H9 (cell line): ENCODE data around the gene FKBP10. TPM values are rescaled to one million over a fixed set of nuclear protein-coding genes. Genes with fewer than 3 reads are reported as not detected.

Experiments
- DNase-seq: peaks from one replicate; pipeline ENCODE4 v3.0.0-alpha.2; 2017
- H2AFZ ChIP-seq: one replicate; pipeline ENCODE4 v1.6.1; 2013; ENCODE audit warnings: mild to moderate bottlenecking, low read length, control low read depth, moderate library complexity
- H2AK5ac ChIP-seq: 2 replicates; pipeline ENCODE4 v1.6.1; 2013; ENCODE audit warnings: low read length, control low read depth, mixed read lengths; ENCODE audit not compliant: insufficient read length
- H2BK120ac ChIP-seq: one replicate; pipeline ENCODE4 v1.6.1; 2013; ENCODE audit warnings: low read depth, mild to moderate bottlenecking, low read length, control low read depth, inconsistent platforms; ENCODE audit not compliant: poor library complexity, severe bottlenecking
- H2BK12ac ChIP-seq: 2 replicates; pipeline ENCODE4 v1.6.1; 2013; ENCODE audit warnings: low read length, control low read depth, mixed read lengths, low read depth; ENCODE audit not compliant: insufficient read length
- H2BK15ac ChIP-seq: 2 replicates; pipeline ENCODE4 v1.6.1; 2013; ENCODE audit warnings: low read depth, low read length, control low read depth
- H2BK20ac ChIP-seq: one replicate; pipeline ENCODE4 v1.6.1; 2013; ENCODE audit warnings: low read depth, mild to moderate bottlenecking, low read length, control low read depth, inconsistent platforms; ENCODE audit not compliant: poor library complexity, severe bottlenecking
- H2BK5ac ChIP-seq: 2 replicates; pipeline ENCODE4 v1.6.1; 2013; ENCODE audit warnings: low read length, control low read depth, mixed read lengths; ENCODE audit not compliant: insufficient read length
- H3K14ac ChIP-seq: 2 replicates; pipeline ENCODE4 v1.6.1; 2013; ENCODE audit warnings: low read length, control low read depth; ENCODE audit not compliant: insufficient read depth
- H3K18ac ChIP-seq: 2 replicates; pipeline ENCODE4 v1.6.1; 2013; ENCODE audit warnings: low read depth, mild to moderate bottlenecking, mixed read lengths, low read length, control low read depth; ENCODE audit not compliant: insufficient read length
- H3K23ac ChIP-seq: 2 replicates; pipeline ENCODE4 v1.6.1; 2013; ENCODE audit warnings: low read length, control low read depth, mixed read lengths, low read depth; ENCODE audit not compliant: insufficient read length
- H3K23me2 ChIP-seq: 2 replicates; pipeline ENCODE4 v1.6.1; 2013; ENCODE audit warnings: low read depth, mild to moderate bottlenecking, mixed read lengths, low read length, control low read depth; ENCODE audit not compliant: insufficient read length, poor library complexity, severe bottlenecking
- H3K27ac ChIP-seq: 2 replicates; pipeline ENCODE4 v1.5.1; 2013; ENCODE audit warnings: low read length, control low read depth, mixed read lengths, low read depth; ENCODE audit not compliant: insufficient read length
- H3K27me3 ChIP-seq: 2 replicates; pipeline ENCODE4 v1.6.1; 2013; ENCODE audit warnings: low read length, control low read depth, inconsistent platforms; ENCODE audit not compliant: insufficient read depth
- H3K4ac ChIP-seq: 2 replicates; pipeline ENCODE4 v1.6.1; 2013; ENCODE audit warnings: low read depth, mild to moderate bottlenecking, control low read depth, inconsistent platforms, low read length, moderate library complexity
- H3K4me1 ChIP-seq: 2 replicates; pipeline ENCODE4 v1.6.1; 2013; ENCODE audit warnings: low read length, control low read depth, inconsistent platforms; ENCODE audit not compliant: insufficient read depth
- H3K4me2 ChIP-seq: 2 replicates; pipeline ENCODE4 v1.6.1; 2013; ENCODE audit warnings: low read length, control low read depth, mixed read lengths; ENCODE audit not compliant: insufficient read length, insufficient read depth
- H3K56ac ChIP-seq: 2 replicates; pipeline ENCODE4 v1.6.1; 2013; ENCODE audit warnings: low read depth, mild to moderate bottlenecking, mixed read lengths, low read length, control low read depth; ENCODE audit not compliant: insufficient read length
- H3K79me1 ChIP-seq: 2 replicates; pipeline ENCODE4 v1.6.1; 2013; ENCODE audit warnings: low read depth, mild to moderate bottlenecking, moderate library complexity, low read length, control low read depth, inconsistent platforms; ENCODE audit not compliant: insufficient read depth, poor library complexity, severe bottlenecking
- H3K79me2 ChIP-seq: 2 replicates; pipeline ENCODE4 v1.6.1; 2013; ENCODE audit warnings: low read length, control low read depth, inconsistent platforms; ENCODE audit not compliant: insufficient read depth
- H3K9ac ChIP-seq: 2 replicates; pipeline ENCODE4 v1.6.1; 2013; ENCODE audit warnings: low read length, control low read depth, mixed read lengths; ENCODE audit not compliant: insufficient read length; ENCODE audit errors: extremely low read depth
- H3K9me3 ChIP-seq: one replicate; pipeline ENCODE4 v1.6.1; 2013; ENCODE audit warnings: low read depth, low read length, inconsistent platforms; ENCODE audit not compliant: control insufficient read depth
- H3T11ph ChIP-seq: one replicate; pipeline ENCODE4 v1.6.1; 2013; ENCODE audit warnings: mild to moderate bottlenecking, low read length, control low read depth, inconsistent platforms
- H4K20me1 ChIP-seq: one replicate; pipeline ENCODE4 v1.6.1; 2013; ENCODE audit not compliant: control insufficient read depth, insufficient read length, insufficient read depth
- H4K5ac ChIP-seq: 2 replicates; pipeline ENCODE4 v1.6.1; 2013; ENCODE audit warnings: low read depth, mild to moderate bottlenecking, mixed read lengths, low read length, control low read depth; ENCODE audit not compliant: insufficient read length
- H4K8ac ChIP-seq: replicated peaks from 2 replicates; pipeline ENCODE4 v1.6.1; 2013; ENCODE audit warnings: low read length, control low read depth, mixed read lengths, low read depth; ENCODE audit not compliant: insufficient read length
- H4K91ac ChIP-seq: 2 replicates; pipeline ENCODE4 v1.6.1; 2013; ENCODE audit warnings: low read depth, mild to moderate bottlenecking, moderate library complexity, mixed read lengths, low read length, control low read depth; ENCODE audit not compliant: insufficient read length
- H3K27ac Mint-ChIP-seq, 3 experiments: 2 replicates in 2 of 3; 3 replicates in 1 of 3; pipeline ENCODE4 v1.8.0; 2020 to 2021; ENCODE audit warnings: mixed read lengths in 3 of 3, mild to moderate bottlenecking in 1 of 3, moderate library complexity in 1 of 3
- H3K27me3 Mint-ChIP-seq: 2 replicates; pipeline ENCODE4 v1.8.0; 2021; ENCODE audit warnings: low read depth, mild to moderate bottlenecking, moderate library complexity, mixed read lengths
- H3K36me3 Mint-ChIP-seq, 3 experiments: 2 replicates in 2 of 3; 3 replicates in 1 of 3; pipeline ENCODE4 v1.8.0; 2020 to 2021; ENCODE audit warnings: low read depth in 3 of 3, mixed read lengths in 3 of 3; ENCODE audit not compliant: insufficient read depth in 1 of 3
- H3K4me1 Mint-ChIP-seq, 2 experiments: 2 replicates each; pipeline ENCODE4 v1.8.0; 2020; ENCODE audit warnings: mixed read lengths in 2 of 2
- H3K4me3 Mint-ChIP-seq, 2 experiments: 2 replicates in 1 of 2; 3 replicates in 1 of 2; pipeline ENCODE4 v1.8.0; 2020 to 2021; ENCODE audit warnings: mild to moderate bottlenecking in 2 of 2, mixed read lengths in 2 of 2, moderate library complexity in 1 of 2
- H3K9me3 Mint-ChIP-seq, 2 experiments: 2 replicates in 1 of 2; 3 replicates in 1 of 2; pipeline ENCODE4 v1.8.0; 2020; ENCODE audit warnings: mild to moderate bottlenecking in 2 of 2, mixed read lengths in 2 of 2, moderate library complexity in 1 of 2
- WGBS: extraction: QIAGEN DNeasy Blood & Tissue Kit; methylation state at CpG from one replicate; pipeline ENCODE4 v1.1.7; 2013; ENCODE audit warnings: missing lambda C conversion rate, low lambda C conversion rate, mixed read lengths; ENCODE audit not compliant: insufficient read length; ENCODE audit errors: extremely low coverage; 5-methylcytosine and 5-hydroxymethylcytosine counted together
- total RNA-seq: library from RNA; stranded (reverse); gene quantifications from 2 replicates; pipeline ENCODE4 v1.2.1, GENCODE V29; 2021
- TF ChIP-seq, protein P1 (sequence below): fragments of 200-600 bp; sonication (generic); conservative IDR thresholded peaks from 3 replicates; pipeline ENCODE4 v1.8.0; 2021; ENCODE audit warnings: antibody characterized with exemption, mild to moderate bottlenecking

Gene FKBP10
- total RNA-seq, 1 experiment from 2014 or later, result 166 TPM

DNA sequence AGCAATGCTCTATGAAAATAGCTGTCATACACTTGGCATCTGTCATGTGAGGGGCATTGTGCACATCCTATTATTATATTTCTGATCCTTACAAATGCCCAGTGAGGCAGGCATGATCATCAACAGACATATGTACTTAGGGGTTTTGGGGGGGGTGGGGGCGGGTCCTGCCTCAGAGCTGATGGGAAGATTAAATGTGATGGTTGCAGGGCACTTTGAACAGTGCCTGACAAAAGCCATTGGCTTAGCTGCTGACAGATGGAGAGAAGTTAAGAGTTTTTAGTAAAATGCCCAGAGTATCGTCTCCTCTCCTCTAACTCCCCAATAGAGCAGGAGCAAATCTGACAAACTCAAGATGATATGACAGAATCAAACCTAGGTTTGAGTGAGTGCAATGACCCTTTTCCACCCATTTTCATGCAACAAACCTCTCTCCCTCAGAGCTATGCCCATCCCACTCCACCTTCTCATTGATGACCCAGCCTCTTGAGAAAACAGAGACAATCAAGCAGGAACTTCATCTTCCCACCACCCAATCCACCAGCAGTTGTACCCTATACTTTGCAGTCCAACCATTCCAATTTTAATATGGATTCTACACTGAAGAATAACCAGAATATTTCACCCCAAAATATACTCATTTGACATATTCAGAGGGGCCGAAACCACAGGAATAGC lies 47.6 kb downstream of the FKBP10 start:
- no peak for DNase-seq
- H4K20me1 ChIP-seq, result no peaks in the 10 kb centered on the region

More for the DNA sequence above, 47.6 kb downstream of the FKBP10 start:
- no peaks in the 10 kb centered on the region for H3K27me3 Mint-ChIP-seq
- Histone ChIP-seq H2BK12ac (no peak overlapping the region), H2BK120ac (no peak overlapping the region), H3K79me2 (peaks cover 15% of the 10 kb centered on the region; the same call in 1 of the 2 replicates), H3K79me1 (peaks cover 2% of the 10 kb centered on the region), H3K4me2 (peak overlapping the region; percentile 8), H3K14ac (no peak overlapping the region), H2BK15ac (no peak overlapping the region), H4K8ac (no peak overlapping the region), H2AK5ac (no peak overlapping the region), H3K27ac (no peak overlapping the region), H3K56ac (no peak overlapping the region), H3K23me2 (peaks cover 16% of the 10 kb centered on the region), H3K4me1 (peaks cover 5% of the 10 kb centered on the region; the same call in 1 of the 2 replicates), H3K9me3 (no peaks in the 10 kb centered on the region), H2AFZ (no peak overlapping the region), H3K18ac (no peak overlapping the region), H3K4ac (no peak overlapping the region), H2BK20ac (no peak overlapping the region), H4K91ac (no peak overlapping the region), H3K9ac (no peak overlapping the region), H4K5ac (no peak overlapping the region), H3T11ph (no peak overlapping the region), H3K23ac (no peak overlapping the region), H3K27me3 (no peaks in the 10 kb centered on the region), H2BK5ac (no peak overlapping the region)
- no peaks in the 10 kb centered on the region for H3K9me3 Mint-ChIP-seq
- H3K36me3 Mint-ChIP-seq, result peaks cover 0 to 7% (median 2%) of the 10 kb centered on the region in 3 experiments; a peak in 3 of 7 replicates
- WGBS, result no CpG with 5 or more reads among the region's 3 CpGs
- peak overlapping the region in 1 of 2 experiments; percentile 20; a peak in 3 of 5 replicates for H3K4me3 Mint-ChIP-seq
- peaks cover 23 to 31% of the 10 kb centered on the region in 2 experiments for H3K4me1 Mint-ChIP-seq
- TF ChIP-seq, protein P1, sequence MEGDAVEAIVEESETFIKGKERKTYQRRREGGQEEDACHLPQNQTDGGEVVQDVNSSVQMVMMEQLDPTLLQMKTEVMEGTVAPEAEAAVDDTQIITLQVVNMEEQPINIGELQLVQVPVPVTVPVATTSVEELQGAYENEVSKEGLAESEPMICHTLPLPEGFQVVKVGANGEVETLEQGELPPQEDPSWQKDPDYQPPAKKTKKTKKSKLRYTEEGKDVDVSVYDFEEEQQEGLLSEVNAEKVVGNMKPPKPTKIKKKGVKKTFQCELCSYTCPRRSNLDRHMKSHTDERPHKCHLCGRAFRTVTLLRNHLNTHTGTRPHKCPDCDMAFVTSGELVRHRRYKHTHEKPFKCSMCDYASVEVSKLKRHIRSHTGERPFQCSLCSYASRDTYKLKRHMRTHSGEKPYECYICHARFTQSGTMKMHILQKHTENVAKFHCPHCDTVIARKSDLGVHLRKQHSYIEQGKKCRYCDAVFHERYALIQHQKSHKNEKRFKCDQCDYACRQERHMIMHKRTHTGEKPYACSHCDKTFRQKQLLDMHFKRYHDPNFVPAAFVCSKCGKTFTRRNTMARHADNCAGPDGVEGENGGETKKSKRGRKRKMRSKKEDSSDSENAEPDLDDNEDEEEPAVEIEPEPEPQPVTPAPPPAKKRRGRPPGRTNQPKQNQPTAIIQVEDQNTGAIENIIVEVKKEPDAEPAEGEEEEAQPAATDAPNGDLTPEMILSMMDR, result no peak
- peak overlapping the region in 2 of 3 experiments; percentile 3 to 84; a peak in 3 of 7 replicates for H3K27ac Mint-ChIP-seq
